ENCODE data around the gene ACER3.

The ACER3 gene

DNA sequence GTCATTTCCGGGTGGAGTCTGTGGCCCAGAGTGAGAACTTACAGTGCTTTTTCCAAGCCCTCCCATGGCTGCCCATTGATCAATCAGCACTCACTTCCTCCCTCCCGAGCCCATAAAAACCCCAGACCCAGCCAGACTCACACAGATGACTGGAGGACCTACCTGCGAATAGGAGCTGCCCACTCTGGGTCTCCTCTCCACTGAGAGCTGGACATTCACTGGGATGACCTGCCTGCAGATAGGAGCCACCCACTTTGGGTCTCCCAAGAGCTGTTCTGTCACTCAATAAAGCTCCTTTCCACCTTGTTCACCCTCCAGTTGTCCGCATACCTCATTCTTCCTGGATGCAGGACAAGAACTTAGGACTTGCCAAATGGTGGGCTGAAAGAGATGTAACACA, 117.5 kb downstream of the ACER3 start:
- DNase-seq (ENCODE audit: low spot score) = no peak
- Histone ChIP-seq H3K4me3 (no peak overlapping the region), H3K27ac (no peak overlapping the region)
- no peak for TF ChIP-seq CTCF (IDR thresholded peaks at IDR 0.05)

GRCh38 chr11:76978818-76979217, 118.1 kb downstream of the ACER3 start:
- Histone ChIP-seq H3K27ac (no peak overlapping the region), H3K4me3 (no peak overlapping the region)
- DNase-seq (ENCODE audit: low spot score) = no peak
- TF ChIP-seq CTCF (IDR thresholded peaks at IDR 0.05) = no peak

DNA sequence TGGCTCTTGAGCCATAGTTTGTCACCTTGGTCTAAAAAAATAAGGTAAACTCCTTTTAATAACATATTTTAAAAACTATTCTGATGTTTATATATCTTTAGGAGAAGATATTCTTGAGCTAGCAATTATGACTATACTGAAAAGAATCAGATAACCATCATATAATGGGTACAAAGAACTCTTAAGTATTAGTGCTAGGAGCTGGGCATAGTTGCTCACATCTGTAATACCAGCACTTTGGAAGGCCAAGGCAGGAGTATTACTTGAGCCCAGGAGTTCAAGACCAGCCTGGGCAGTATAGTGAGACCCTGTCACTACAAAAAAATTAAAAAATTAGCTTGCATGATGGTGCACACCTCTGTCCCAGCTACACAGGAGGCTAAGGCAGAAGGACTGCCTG, 119.5 kb downstream of the ACER3 start:
- no peak overlapping the region for H3K27ac ChIP-seq
- no peak for DNase-seq (ENCODE audit: low spot score)
- no peak for TF ChIP-seq CTCF (IDR thresholded peaks at IDR 0.05)
- no peak overlapping the region for H3K4me3 ChIP-seq

GRCh38 chr11:76984743-76985142, 124.0 kb downstream of the ACER3 start:
- TF ChIP-seq CTCF (IDR thresholded peaks at IDR 0.05) = no peak
- H3K4me3 ChIP-seq = no peak overlapping the region
- no peak overlapping the region for H3K27ac ChIP-seq
- DNase-seq (ENCODE audit: low spot score) = no peak

- H3K4me3 ChIP-seq = no peak overlapping the region
- no peak for TF ChIP-seq CTCF (IDR thresholded peaks at IDR 0.05)
- H3K27ac ChIP-seq = no peak overlapping the region
- no peak for DNase-seq (ENCODE audit: low spot score)
These were observed 126.5 kb downstream of the ACER3 start for GRCh38 chr11:76987203-76987602.

- no peak for TF ChIP-seq CTCF (IDR thresholded peaks at IDR 0.05)
- Histone ChIP-seq H3K4me3 (no peak overlapping the region), H3K27ac (no peak overlapping the region)
- DNase-seq (ENCODE audit: low spot score) = no peak
These were observed 129.9 kb downstream of the ACER3 start for GRCh38 chr11:76990628-76991027.

GRCh38 chr11:76995081-76995576, 134.4 kb downstream of the ACER3 start:
- no peak overlapping the region for H3K27ac ChIP-seq
- H3K4me3 ChIP-seq = no peak overlapping the region
- no peak for TF ChIP-seq CTCF (IDR thresholded peaks at IDR 0.05)
- DNase-seq (ENCODE audit: low spot score) = no peak

Data from coronary artery (tissue), 2 donors.